ENCODE data around the gene NUDT4. TPM values are rescaled to one million over a fixed set of nuclear protein-coding genes. Genes with fewer than 3 reads are reported as not detected.

The NUDT4 gene
- total and polyA plus RNA-seq, 9 of the 15 experiments (the other 6 are each of a cell fraction or from before 2014, with no cell fraction given), result 38.1 to 164 (median 99.2) TPM

DNA sequence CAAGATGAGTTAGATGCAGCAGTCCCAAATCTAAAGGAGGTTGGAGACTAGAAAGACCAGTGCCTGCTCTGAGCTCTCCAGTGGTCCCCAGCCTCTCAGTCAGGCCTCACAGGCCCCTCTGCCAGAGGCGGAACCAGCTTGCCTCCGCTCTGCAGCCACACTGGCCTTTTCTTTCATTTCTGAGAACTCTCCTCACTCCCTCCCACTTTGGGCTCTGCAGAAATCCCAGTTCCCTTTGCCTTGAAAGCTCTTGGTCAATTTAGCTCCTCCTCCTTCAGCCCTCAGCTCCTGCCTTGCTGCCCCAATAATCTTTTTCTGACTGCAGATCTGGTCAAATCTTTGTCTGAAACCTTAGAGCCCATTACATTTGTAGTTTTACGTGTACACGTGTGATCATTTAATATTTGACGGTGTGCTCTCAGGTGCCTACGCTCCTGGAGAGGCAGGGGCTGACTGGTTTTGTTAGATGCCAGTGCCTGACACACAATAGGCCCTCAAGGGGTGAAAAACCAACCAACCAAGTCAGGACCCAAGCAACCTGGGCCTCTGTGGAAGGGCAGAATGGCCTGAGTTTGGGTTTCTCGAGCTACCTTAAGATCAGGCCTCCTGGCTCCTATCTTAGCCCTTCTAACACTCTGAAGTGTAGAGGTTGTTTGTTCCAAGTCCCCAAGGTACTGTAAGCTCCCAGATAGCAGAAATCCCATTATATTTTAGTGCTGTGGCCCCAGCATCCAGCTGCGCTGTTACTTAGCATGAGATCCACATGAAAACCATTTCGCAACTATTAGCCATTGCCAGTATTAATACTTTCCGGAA lies 1.1 kb upstream of the NUDT4 start (continued):
- TF ChIP-seq, protein P1, sequence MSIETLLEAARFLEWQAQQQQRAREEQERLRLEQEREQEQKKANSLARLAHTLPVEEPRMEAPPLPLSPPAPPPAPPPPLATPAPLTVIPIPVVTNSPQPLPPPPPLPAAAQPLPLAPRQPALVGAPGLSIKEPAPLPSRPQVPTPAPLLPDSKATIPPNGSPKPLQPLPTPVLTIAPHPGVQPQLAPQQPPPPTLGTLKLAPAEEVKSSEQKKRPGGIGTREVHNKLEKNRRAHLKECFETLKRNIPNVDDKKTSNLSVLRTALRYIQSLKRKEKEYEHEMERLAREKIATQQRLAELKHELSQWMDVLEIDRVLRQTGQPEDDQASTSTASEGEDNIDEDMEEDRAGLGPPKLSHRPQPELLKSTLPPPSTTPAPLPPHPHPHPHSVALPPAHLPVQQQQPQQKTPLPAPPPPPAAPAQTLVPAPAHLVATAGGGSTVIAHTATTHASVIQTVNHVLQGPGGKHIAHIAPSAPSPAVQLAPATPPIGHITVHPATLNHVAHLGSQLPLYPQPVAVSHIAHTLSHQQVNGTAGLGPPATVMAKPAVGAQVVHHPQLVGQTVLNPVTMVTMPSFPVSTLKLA (conservative IDR thresholded peaks at IDR 0.05), result peak in 1 of 2 experiments; percentile 20; a peak in 1 of 4 replicates
- TF ChIP-seq SUPT5H (IDR thresholded peaks at IDR 0.05) (peak; percentile 59), MEIS2 (IDR thresholded peaks at IDR 0.05; ENCODE audit: partially characterized antibody) (no peak), E2F3 (CRISPR knock-in tag; IDR thresholded peaks at IDR 0.05) (no peak), NUFIP1 (IDR thresholded peaks at IDR 0.05; ENCODE audit: partially characterized antibody) (no peak), MTA3 (IDR thresholded peaks at IDR 0.05; ENCODE audit: borderline replicate concordance) (peak; percentile 83), SRF (CRISPR knock-in tag; IDR thresholded peaks at IDR 0.05) (peak in 1 of 2 experiments; percentile 14; a peak in 1 of 4 replicates), MAZ (CRISPR knock-in tag; conservative IDR thresholded peaks at IDR 0.05 in 1 of 2, IDR thresholded peaks at IDR 0.05 in 1 of 2) (peak in 1 of 2 experiments; percentile 59; a peak in 1 of 4 replicates), TBP (optimal IDR thresholded peaks at IDR 0.05; ENCODE audit: low read depth, low read length) (peak; percentile 61), KDM2B (CRISPR knock-in tag; IDR thresholded peaks at IDR 0.05) (no peak), UBTF (IDR thresholded peaks at IDR 0.05; ENCODE audit: borderline replicate concordance in 1 of 2, low read depth in 2 of 2, low read length in 2 of 2) (0 out of 4 replicates have a peak, but pooled peaks of 1 of the 2 experiments have one; percentile 47), MCM7 (IDR thresholded peaks at IDR 0.05) (no peak), NFXL1 (CRISPR knock-in tag; IDR thresholded peaks at IDR 0.05) (0 out of 2 replicates have a peak, but pooled peaks have one; percentile 32), SOX6 (IDR thresholded peaks at IDR 0.05) (peak; percentile 45; the same call in 1 of the 2 replicates), KDM1A (IDR thresholded peaks at IDR 0.05) (peak in 1 of 2 experiments; percentile 19; a peak in 2 of 4 replicates), RFX5 (IDR thresholded peaks at IDR 0.05; ENCODE audit: low read depth, low read length) (no peak), POLR2H (tag; IDR thresholded peaks at IDR 0.05; ENCODE audit: low read depth) (peak; percentile 24), CEBPG (CRISPR knock-in tag; IDR thresholded peaks at IDR 0.05) (0 out of 2 replicates have a peak, but pooled peaks have one; percentile 23), CEBPG (tag; conservative IDR thresholded peaks at IDR 0.05 in 1 of 2, IDR thresholded peaks at IDR 0.05 in 1 of 2) (peak; percentile 51 to 83; a peak in 3 of 4 replicates)
- TF ChIP-seq, protein P2, sequence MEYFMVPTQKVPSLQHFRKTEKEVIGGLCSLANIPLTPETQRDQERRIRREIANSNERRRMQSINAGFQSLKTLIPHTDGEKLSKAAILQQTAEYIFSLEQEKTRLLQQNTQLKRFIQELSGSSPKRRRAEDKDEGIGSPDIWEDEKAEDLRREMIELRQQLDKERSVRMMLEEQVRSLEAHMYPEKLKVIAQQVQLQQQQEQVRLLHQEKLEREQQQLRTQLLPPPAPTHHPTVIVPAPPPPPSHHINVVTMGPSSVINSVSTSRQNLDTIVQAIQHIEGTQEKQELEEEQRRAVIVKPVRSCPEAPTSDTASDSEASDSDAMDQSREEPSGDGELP (CRISPR knock-in tag; IDR thresholded peaks at IDR 0.05; ENCODE audit: borderline replicate concordance), result no peak
- TF ChIP-seq, protein P3, sequence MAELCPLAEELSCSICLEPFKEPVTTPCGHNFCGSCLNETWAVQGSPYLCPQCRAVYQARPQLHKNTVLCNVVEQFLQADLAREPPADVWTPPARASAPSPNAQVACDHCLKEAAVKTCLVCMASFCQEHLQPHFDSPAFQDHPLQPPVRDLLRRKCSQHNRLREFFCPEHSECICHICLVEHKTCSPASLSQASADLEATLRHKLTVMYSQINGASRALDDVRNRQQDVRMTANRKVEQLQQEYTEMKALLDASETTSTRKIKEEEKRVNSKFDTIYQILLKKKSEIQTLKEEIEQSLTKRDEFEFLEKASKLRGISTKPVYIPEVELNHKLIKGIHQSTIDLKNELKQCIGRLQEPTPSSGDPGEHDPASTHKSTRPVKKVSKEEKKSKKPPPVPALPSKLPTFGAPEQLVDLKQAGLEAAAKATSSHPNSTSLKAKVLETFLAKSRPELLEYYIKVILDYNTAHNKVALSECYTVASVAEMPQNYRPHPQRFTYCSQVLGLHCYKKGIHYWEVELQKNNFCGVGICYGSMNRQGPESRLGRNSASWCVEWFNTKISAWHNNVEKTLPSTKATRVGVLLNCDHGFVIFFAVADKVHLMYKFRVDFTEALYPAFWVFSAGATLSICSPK (IDR thresholded peaks at IDR 0.05; ENCODE audit: borderline replicate concordance), result no peak
